SH-SY5Y (cell line): ENCODE results near the gene KIR3DL1.

Experiments used
- GATA2 ChIP-seq: IDR thresholded peaks from 2 replicates; pipeline ENCODE4 v1.6.1; 2011; ENCODE audit warnings: mild to moderate bottlenecking, low read depth, low read length
- GATA3 ChIP-seq: IDR thresholded peaks from 2 replicates; pipeline ENCODE4 v1.6.1; 2011; ENCODE audit warnings: low read depth, mild to moderate bottlenecking, low read length, moderate library complexity

KIR3DL1 gene

DNA sequence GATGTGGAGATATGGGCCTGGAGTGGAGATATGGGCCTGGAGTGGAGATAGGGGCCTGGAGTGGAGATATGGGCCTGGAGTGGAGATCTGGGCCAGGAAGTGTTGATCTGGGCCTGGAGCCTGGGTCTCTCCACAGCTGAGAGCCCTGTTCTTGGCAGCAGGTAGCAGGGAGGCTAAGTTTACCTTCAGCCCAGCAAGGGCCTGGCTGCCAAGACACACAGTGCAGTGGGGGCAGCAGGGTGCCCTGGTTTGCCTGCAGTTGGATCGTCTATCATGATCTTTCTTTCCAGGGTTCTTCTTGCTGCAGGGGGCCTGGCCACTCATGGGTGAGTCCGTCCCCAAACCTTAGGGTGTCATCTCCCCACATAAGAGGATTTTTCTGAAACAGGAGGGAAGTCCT is 34.7 kb downstream of the KIR3DL1 start:
- TF ChIP-seq GATA2: no peak
- TF ChIP-seq GATA3: no peak

- TF ChIP-seq GATA2 (no peak), GATA3 (no peak)
These were observed 35.1 kb downstream of the KIR3DL1 start for GRCh38 chr19:54851353-54851752.

DNA sequence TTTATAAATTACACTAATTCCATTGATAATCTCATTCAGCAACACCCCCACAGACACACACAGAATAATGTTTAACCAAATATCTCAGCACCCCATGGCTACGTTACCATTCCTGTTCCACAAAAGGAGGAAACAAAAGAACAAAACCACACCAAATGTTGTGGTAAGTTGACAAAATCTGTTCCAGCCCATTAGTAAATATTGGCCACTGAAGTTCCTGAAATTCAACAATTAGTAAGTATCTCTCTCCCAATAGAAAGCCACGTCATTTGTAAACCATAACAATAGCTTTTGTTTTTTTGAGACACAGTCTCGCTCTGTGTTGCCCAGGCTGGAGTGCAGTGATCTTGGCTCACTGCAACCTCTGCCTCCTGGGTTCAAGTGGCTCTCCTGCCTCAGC is 55.4 kb downstream of the KIR3DL1 start:
- TF ChIP-seq GATA3: no peak
- TF ChIP-seq GATA2: no peak

DNA sequence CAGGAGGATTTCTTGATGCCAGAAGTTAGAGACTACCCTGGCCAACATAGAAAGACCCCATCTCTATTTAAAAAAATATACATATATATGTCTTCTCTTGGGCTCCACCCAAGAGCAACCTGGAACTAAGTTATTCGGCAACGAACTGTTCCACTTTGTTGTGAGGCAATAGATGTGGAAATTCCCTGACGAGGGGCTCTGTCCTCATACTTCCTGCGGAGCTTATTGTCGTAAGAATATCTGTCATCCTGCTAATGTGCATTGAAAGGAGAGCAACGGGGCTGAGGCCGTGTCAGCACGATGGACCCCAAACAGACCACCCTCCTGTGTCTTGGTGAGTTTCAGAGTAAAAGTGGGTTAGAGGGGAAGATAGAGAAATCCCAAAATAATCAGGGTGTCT is 57.7 kb downstream of the KIR3DL1 start, which contains the start of gene FCAR:
Gene FCAR, plus strand, starts transcription at position 246 of the 400 bp plus-strand sequence. Its CDS starts 55 bp downstream, at position 301.
- TF ChIP-seq GATA3 (no peak), GATA2 (no peak)

DNA sequence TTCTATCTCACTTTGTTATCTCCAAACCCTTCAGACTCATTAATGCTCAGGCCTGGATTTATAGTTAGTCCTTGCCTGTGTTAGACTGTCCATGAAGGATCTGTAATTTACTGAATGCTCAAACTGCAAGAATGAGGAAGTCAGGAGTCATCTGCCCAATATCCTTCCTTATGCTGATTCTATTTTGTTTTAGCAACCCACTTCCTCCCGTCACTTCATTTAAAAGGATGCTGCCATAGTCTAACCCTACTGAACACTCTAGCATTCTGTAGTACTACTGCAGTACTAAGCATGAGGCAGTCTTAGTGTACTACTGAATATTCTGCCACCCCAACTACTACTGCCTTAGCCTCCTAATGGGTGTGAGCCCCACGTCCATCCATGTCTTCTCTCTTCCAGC is 59.2 kb downstream of the KIR3DL1 start:
- TF ChIP-seq GATA3 (no peak), GATA2 (no peak)

DNA sequence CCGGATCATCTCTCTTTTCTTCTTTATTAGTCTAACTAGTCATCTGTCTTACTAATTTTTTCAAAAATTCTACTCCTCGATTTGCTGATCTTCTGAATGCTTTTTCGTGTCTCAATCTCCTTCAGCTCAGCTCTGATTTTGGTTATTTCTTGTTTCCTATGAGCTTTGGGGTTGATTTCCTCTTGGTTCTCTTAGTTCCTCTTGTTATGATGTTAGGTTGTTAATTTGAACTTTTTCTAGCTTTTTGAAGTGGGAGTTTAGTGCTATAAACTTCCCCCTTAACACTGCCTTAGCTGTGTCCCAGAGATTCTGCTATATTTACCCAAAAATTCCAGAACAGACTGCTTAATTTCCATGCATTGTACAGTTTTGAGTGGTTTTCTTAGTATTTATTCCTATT is 61.2 kb downstream of the KIR3DL1 start:
- TF ChIP-seq GATA3: no peak
- TF ChIP-seq GATA2: no peak
